CD4-positive, alpha-beta T cell treated with Interleukin-6 at 100 ng/mL for 8 hours (primary cell): Measurements from ENCODE around the gene CDH26.

Source experiments
- DNase-seq: peaks from one replicate; pipeline ENCODE4 v3.0.0-alpha.2; 2020; ENCODE audit warnings: mixed read lengths, low spot score

Gene CDH26

DNA sequence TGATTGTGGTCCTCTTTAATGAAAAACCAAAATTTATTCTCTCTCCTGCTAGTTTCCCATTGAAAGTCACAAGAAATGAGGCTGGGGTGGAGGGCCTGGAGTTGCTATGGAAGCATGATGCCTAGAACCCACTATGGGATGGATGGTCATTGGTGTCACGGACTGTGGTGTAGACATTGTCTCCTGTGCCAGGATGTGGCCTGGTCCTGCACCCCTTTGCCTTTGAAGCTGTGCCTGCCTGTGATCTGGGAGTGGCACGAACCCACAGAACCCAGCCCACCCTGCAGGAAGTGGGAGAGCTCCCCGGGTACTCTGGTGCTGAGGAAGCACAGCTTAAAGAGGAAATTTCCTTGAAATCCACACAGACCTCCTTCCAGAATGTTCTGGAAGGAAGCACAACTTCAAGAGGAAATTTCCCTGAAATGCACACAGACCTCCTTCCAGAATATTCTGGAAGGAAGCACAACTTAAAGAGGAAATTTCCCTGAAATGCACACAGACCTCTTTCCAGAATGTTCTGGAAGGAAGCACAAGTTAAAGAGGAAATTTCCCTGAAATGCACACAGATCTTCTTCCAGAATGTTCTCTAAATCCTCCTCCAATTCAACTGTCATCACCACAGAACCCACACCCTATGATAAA is 105.6 kb downstream of the CDH26 start:
- DNase-seq, result no peak
